ENCODE measurements around the gene LDHAL6A. TPM values are rescaled to one million over a fixed set of nuclear protein-coding genes. Genes with fewer than 3 reads are reported as not detected.

LDHAL6A gene
- total and polyA plus RNA-seq, 4 donors: 0.06 to 1.6 (median 0.37) TPM

DNA sequence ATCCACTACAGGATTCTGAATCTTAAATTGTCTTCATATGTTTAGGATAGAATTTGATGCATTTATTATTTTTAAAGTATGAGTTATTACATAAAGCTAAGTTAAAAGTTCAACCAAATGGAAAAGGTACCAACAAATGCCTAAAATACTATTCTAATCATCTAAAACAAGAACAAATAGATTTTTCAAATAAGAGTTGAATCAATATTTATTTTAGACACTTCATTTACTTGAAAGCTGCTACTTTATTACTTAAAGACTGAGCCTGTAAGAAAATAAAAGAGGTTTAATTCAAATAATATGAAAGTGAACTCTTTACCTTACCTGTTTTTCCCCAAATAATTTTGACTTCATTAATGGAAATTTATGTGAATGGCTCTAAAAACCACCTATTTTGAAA, 16.9 kb downstream of the LDHAL6A start:
- no peak overlapping the region for H3K4me3 ChIP-seq (ENCODE audit: low read depth, low read length)
- H3K9me3 ChIP-seq (ENCODE audit: control insufficient read depth, insufficient read depth, low read length): no peaks in the 10 kb centered on the region
- DNase-seq (ENCODE audit: low read depth in 4 of 6, low spot score in 6 of 6): no peak
- H3K27me3 ChIP-seq (ENCODE audit: control insufficient read depth, insufficient read depth, low read length): no peaks in the 10 kb centered on the region
- peaks cover 7% of the 10 kb centered on the region for H3K36me3 ChIP-seq (ENCODE audit: control insufficient read depth, insufficient read depth, low read length)
- no peak overlapping the region for H3K27ac ChIP-seq (ENCODE audit: low read depth, low read length)
- H3K4me1 ChIP-seq (ENCODE audit: control insufficient read depth, insufficient read depth, low read length): no peaks in the 10 kb centered on the region

DNA sequence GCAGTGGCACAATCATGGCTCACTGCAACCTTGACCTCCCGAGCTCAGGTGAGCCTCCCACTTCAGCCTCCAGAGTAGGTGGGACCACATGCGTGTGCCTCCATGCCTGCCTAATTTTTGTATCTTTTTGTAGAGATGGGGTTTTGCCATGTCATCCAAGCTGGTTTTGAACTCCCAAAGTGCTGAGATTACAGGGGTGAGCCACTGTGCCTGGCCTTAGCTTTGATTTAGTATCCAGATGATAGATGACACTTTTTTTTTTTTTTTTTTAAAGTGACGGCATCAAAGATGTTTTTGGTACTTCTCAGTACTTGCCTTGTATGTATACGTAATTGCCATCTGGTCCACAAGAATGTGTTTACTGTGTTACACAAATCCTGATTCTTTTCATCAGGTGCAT, 23.4 kb downstream of the LDHAL6A start:
- H3K9me3 ChIP-seq (ENCODE audit: control insufficient read depth, insufficient read depth, low read length): no peaks in the 10 kb centered on the region
- H3K27me3 ChIP-seq (ENCODE audit: control insufficient read depth, insufficient read depth, low read length): no peaks in the 10 kb centered on the region
- H3K4me1 ChIP-seq (ENCODE audit: control insufficient read depth, insufficient read depth, low read length): no peaks in the 10 kb centered on the region
- WGBS (ENCODE audit: insufficient coverage): 96% methylated on average over 2 of the region's 4 CpGs
- no peak for DNase-seq (ENCODE audit: low read depth in 4 of 6, low spot score in 6 of 6)
- no peak overlapping the region for H3K4me3 ChIP-seq (ENCODE audit: low read depth, low read length)
- H3K36me3 ChIP-seq (ENCODE audit: control insufficient read depth, insufficient read depth, low read length): peaks cover 29% of the 10 kb centered on the region
- H3K27ac ChIP-seq (ENCODE audit: low read depth, low read length): no peak overlapping the region

DNA sequence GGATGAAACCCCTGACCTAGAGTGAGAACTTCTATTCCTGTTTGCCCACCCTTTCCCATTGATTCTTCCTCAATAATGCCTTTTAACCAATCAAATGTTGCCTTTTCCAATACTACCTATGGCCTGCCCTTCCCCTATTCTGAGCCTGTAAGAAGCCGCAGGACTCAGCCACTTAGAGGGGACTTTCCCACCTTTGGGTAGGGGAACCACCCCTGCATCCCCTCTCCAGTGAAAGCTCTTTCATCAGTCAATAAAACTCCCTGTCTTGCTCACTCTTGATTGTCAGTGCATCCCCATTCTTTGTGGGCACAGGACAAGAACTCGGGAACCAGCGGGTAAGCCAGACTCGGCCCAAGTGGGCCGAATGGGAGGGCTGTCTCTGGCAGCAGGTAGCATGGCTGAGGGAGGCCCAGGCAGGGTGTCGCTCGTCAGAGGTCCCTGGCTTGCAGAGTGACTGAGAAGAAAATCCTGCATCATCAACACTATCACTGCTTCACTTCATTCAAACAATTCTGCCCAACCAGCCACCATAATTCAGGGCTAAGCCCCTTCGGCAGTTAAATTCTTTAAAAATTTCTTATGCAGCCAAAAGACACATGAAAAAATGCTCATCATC, 30.4 kb downstream of the LDHAL6A start:
- no peak overlapping the region for H3K4me3 ChIP-seq (ENCODE audit: low read depth, low read length)
- 98% methylated on average over 6 of the region's 8 CpGs for whole genome bisulfite sequencing (ENCODE audit: insufficient coverage)

DNA sequence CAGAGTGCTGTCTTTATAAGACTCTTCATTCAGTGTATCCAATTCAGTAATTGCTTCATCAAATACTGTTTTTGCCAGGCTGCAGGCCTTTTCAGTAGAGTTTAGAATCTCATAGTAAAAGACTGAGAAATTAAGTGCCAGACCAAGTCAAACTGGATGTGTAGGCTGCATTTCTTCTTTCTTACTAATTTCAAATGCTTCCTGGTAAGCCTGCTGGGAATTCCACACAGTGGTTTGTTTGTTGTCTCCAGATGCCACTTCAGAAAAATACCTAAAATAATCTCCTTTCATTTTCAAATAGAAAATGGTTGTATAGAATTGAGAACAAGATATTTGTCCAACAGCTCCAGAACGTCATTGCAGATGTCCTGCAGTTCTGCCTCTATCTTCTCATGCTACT, 34.7 kb downstream of the LDHAL6A start:
- Histone ChIP-seq H3K36me3 (ENCODE audit: control insufficient read depth, insufficient read depth, low read length) (peaks cover 9% of the 10 kb centered on the region), H3K4me1 (ENCODE audit: control insufficient read depth, insufficient read depth, low read length) (no peaks in the 10 kb centered on the region), H3K27ac (ENCODE audit: low read depth, low read length) (no peak overlapping the region), H3K27me3 (ENCODE audit: control insufficient read depth, insufficient read depth, low read length) (no peaks in the 10 kb centered on the region), H3K9me3 (ENCODE audit: control insufficient read depth, insufficient read depth, low read length) (no peaks in the 10 kb centered on the region), H3K4me3 (ENCODE audit: low read depth, low read length) (no peak overlapping the region)
- no CpG with 5 or more reads among the region's 1 CpG for WGBS (ENCODE audit: insufficient coverage)
- no peak for DNase-seq (ENCODE audit: low read depth in 4 of 6, low spot score in 6 of 6)

More for the DNA sequence above, 30.4 kb downstream of the LDHAL6A start:
- Histone ChIP-seq H3K4me1 (ENCODE audit: control insufficient read depth, insufficient read depth, low read length) (no peaks in the 10 kb centered on the region), H3K27me3 (ENCODE audit: control insufficient read depth, insufficient read depth, low read length) (no peaks in the 10 kb centered on the region), H3K36me3 (ENCODE audit: control insufficient read depth, insufficient read depth, low read length) (peaks cover 21% of the 10 kb centered on the region), H3K9me3 (ENCODE audit: control insufficient read depth, insufficient read depth, low read length) (no peaks in the 10 kb centered on the region), H3K27ac (ENCODE audit: low read depth, low read length) (no peak overlapping the region)
- no peak for DNase-seq (ENCODE audit: low read depth in 4 of 6, low spot score in 6 of 6)

DNA sequence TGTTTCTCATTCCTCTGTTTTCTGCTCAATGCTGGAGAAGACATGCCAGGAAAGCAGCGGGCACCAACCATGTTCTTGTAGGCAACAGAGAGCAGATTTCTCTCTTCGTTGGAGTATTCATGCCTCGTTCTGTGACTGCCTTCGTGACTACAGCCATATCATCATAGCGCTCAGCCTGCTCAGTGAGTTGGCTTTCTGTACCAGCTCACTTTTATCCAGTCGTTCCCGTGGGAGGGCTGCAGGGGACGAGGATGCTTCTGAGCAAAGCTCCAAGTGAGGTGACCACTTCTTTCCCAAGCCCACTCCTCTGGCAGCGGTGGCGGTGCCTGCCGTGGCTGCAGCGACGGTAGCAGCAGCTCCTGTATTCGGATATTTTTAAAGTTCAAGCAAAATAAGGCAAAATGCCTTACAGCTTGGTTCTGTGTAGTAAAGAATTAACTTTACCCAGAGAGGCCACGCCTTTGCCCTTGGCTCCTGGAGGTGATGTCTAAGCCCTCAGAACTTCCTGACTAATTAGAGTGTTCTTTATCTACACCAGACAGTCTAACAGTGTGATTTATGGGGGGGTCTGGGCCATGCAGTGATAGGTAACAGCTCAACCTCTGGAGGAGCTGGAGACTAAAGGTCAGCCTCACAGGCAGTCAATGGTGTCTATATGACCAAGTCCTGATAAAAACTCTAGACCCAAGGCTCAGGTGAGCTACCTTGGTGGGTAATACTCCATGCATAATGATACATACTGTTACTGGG, 35.3 kb downstream of the LDHAL6A start:
- Histone ChIP-seq H3K9me3 (ENCODE audit: control insufficient read depth, insufficient read depth, low read length) (no peaks in the 10 kb centered on the region), H3K4me1 (ENCODE audit: control insufficient read depth, insufficient read depth, low read length) (no peaks in the 10 kb centered on the region), H3K36me3 (ENCODE audit: control insufficient read depth, insufficient read depth, low read length) (peaks cover 9% of the 10 kb centered on the region), H3K4me3 (ENCODE audit: low read depth, low read length) (no peak overlapping the region), H3K27ac (ENCODE audit: low read depth, low read length) (no peak overlapping the region), H3K27me3 (ENCODE audit: control insufficient read depth, insufficient read depth, low read length) (no peaks in the 10 kb centered on the region)
- 87% methylated on average over 10 of the region's 15 CpGs for whole genome bisulfite sequencing (ENCODE audit: insufficient coverage)
- no peak for DNase-seq (ENCODE audit: low read depth in 4 of 6, low spot score in 6 of 6)

DNA sequence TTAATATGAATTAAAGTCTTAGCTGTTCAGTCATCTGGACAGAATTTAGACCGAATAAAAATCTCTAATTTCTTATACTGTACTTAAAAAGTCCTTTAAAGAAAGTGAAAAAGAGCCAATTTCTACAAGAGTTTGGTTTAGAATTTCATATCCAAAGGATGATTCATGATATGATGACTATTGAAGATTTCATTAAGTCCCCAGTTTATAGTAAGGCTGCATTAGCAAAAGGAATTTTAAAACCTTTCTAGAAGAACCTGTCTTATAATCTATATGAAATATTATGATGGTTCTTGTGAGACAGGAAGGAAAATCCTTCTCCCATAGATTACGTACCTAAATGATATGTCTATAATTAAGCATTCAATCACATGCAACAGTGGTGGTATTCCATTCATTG, 36.3 kb downstream of the LDHAL6A start:
- no peak overlapping the region for H3K27ac ChIP-seq (ENCODE audit: low read depth, low read length)

DNA sequence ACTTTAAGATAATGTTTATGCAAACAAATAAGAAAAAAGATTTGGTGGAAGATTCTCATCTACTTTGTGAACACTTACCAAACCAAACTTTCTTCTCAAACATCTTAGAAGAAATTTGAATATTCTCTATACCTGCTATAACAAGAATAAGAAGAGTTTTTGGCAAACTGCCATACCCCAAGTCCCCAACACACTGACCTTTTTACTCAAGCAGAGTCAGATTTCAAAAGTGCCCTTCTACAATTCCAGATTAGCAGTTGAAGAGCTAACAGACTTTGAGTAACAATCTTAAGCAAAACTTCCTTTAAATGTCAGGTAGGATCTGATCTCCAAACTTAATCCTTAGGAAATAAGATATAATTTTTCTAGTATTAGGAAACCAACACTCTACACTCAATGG, 37.2 kb downstream of the LDHAL6A start:
- no peaks in the 10 kb centered on the region for H3K27me3 ChIP-seq (ENCODE audit: control insufficient read depth, insufficient read depth, low read length)
- no peaks in the 10 kb centered on the region for H3K9me3 ChIP-seq (ENCODE audit: control insufficient read depth, insufficient read depth, low read length)
- H3K4me1 ChIP-seq (ENCODE audit: control insufficient read depth, insufficient read depth, low read length): no peaks in the 10 kb centered on the region
- no peak overlapping the region for H3K4me3 ChIP-seq (ENCODE audit: low read depth, low read length)
- peaks cover 11% of the 10 kb centered on the region for H3K36me3 ChIP-seq (ENCODE audit: control insufficient read depth, insufficient read depth, low read length)
- no peak for DNase-seq (ENCODE audit: low read depth in 4 of 6, low spot score in 6 of 6)
- H3K27ac ChIP-seq (ENCODE audit: low read depth, low read length): no peak overlapping the region

More for the DNA sequence above, 36.3 kb downstream of the LDHAL6A start:
- Histone ChIP-seq H3K9me3 (ENCODE audit: control insufficient read depth, insufficient read depth, low read length) (no peaks in the 10 kb centered on the region), H3K4me1 (ENCODE audit: control insufficient read depth, insufficient read depth, low read length) (no peaks in the 10 kb centered on the region), H3K4me3 (ENCODE audit: low read depth, low read length) (no peak overlapping the region), H3K27me3 (ENCODE audit: control insufficient read depth, insufficient read depth, low read length) (no peaks in the 10 kb centered on the region), H3K36me3 (ENCODE audit: control insufficient read depth, insufficient read depth, low read length) (peaks cover 11% of the 10 kb centered on the region)
- DNase-seq (ENCODE audit: low read depth in 4 of 6, low spot score in 6 of 6): no peak
- WGBS (ENCODE audit: insufficient coverage): no CpG with 5 or more reads among the region's 2 CpGs

DNA sequence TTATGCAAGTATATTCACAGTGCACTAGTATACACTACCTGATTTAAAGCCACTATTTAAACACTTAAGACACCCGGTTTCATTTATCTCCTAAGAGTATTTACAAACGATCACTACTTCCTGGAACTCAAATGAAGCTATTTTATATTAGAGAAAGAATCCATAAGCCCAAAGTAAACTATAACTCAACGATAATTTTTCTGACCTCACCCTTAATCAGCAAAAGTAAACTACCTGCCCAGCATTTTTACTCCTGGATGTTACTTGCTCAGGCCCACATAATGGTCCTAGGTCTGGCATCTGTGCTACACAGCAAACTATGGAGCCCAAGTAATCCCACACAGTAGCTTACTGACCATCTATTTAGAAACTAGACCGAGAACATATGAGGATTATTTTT, 37.7 kb downstream of the LDHAL6A start:
- no peaks in the 10 kb centered on the region for H3K27me3 ChIP-seq (ENCODE audit: control insufficient read depth, insufficient read depth, low read length)
- 100% methylated on average over 1 of the region's 4 CpGs for WGBS (ENCODE audit: insufficient coverage)
- no peak overlapping the region for H3K4me3 ChIP-seq (ENCODE audit: low read depth, low read length)
- H3K36me3 ChIP-seq (ENCODE audit: control insufficient read depth, insufficient read depth, low read length): peaks cover 11% of the 10 kb centered on the region
- H3K4me1 ChIP-seq (ENCODE audit: control insufficient read depth, insufficient read depth, low read length): no peaks in the 10 kb centered on the region
- H3K27ac ChIP-seq (ENCODE audit: low read depth, low read length): no peak overlapping the region
- H3K9me3 ChIP-seq (ENCODE audit: control insufficient read depth, insufficient read depth, low read length): no peaks in the 10 kb centered on the region
- DNase-seq (ENCODE audit: low read depth in 4 of 6, low spot score in 6 of 6): no peak

DNA sequence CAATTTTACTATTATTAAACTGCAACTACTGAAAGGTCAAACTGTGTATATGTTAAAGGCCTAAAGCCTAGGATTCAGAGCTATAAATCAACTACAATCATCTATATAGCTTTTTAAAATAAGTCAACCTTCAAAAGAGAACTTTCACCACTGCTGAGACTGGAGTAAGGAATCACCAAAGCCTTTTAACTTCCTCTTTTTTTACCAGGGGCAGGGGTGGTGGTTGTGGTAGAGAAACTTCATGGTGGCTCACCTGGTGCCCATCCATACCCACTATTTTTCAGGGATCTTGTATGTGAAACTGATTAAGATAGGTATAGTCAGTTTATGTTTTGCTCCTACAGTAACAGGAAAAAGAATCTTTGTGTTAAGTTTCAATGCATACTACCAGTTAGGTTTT, 39.6 kb downstream of the LDHAL6A start:
- no peak overlapping the region for H3K27ac ChIP-seq (ENCODE audit: low read depth, low read length)
- no peaks in the 10 kb centered on the region for H3K27me3 ChIP-seq (ENCODE audit: control insufficient read depth, insufficient read depth, low read length)
- H3K36me3 ChIP-seq (ENCODE audit: control insufficient read depth, insufficient read depth, low read length): peaks cover 7% of the 10 kb centered on the region
- H3K4me1 ChIP-seq (ENCODE audit: control insufficient read depth, insufficient read depth, low read length): no peaks in the 10 kb centered on the region
- no peak for DNase-seq (ENCODE audit: low read depth in 4 of 6, low spot score in 6 of 6)
- H3K4me3 ChIP-seq (ENCODE audit: low read depth, low read length): no peak overlapping the region
- no peaks in the 10 kb centered on the region for H3K9me3 ChIP-seq (ENCODE audit: control insufficient read depth, insufficient read depth, low read length)

DNA sequence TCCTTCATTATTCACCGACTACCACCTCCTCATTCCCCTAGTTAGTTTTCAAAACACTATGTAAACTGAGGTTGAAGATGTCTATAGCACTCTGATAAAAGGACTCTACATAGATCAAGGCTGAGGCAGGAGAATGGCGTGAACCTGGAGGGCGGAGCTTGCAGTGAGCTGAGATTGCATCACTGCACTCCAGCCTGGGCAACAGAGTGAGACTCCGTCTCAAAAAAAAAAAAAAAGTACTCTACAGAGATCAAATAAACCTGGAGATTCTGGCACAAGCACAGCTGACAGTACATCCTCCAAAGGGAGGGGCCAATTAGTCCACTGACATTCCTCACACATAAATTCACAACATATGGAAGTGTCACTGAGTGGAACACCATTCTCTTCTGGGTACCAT, 40.0 kb downstream of the LDHAL6A start:
- DNase-seq (ENCODE audit: low read depth in 4 of 6, low spot score in 6 of 6): no peak
- Histone ChIP-seq H3K9me3 (ENCODE audit: control insufficient read depth, insufficient read depth, low read length) (no peaks in the 10 kb centered on the region), H3K4me3 (ENCODE audit: low read depth, low read length) (no peak overlapping the region), H3K27me3 (ENCODE audit: control insufficient read depth, insufficient read depth, low read length) (no peaks in the 10 kb centered on the region), H3K4me1 (ENCODE audit: control insufficient read depth, insufficient read depth, low read length) (no peaks in the 10 kb centered on the region), H3K27ac (ENCODE audit: low read depth, low read length) (no peak overlapping the region), H3K36me3 (ENCODE audit: control insufficient read depth, insufficient read depth, low read length) (peaks cover 11% of the 10 kb centered on the region)
- WGBS (ENCODE audit: insufficient coverage): no CpG with 5 or more reads among the region's 4 CpGs

Data from spinal cord (tissue), 10 donors.